ENCODE measurements around the gene S1PR4. TPM values are rescaled to one million over a fixed set of nuclear protein-coding genes. Genes with fewer than 3 reads are reported as not detected.
"Not testable (repeated sequence)": the region's sequence is repeated elsewhere in the genome, so short reads cannot be mapped to it uniquely, and the experiment has no call there.

The S1PR4 gene
- total and polyA plus RNA-seq, 9 donors, result 0.20 to 1.1 (median 0.50) TPM; not detected in 2

DNA sequence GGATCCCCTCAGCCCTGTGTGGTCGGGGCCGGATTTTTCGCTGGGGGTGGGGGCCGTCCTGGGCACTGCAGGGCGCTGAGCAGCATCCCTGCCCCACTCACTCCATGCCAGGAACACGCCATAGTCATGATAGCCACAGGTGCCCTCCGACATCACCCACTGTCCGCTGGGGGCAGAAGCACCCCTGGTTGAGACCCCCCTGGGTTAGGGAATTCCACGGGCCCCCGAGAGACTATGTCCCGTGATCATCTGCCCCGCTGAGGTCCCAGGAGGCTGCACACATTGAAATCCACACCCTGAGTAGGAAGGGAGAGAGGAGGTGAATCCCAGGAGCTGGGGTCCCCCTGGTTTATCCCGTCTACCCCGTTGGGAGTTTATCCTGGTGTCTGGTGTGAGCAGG is 23.3 kb downstream of the S1PR4 start:
- Histone ChIP-seq H3K4me3 (no peak overlapping the region), H3K27ac (no peak overlapping the region), H3K36me3 (no peaks in the 10 kb centered on the region), H3K4me1 (ENCODE audit: insufficient read depth) (no peaks in the 10 kb centered on the region), H3K9me3 (no peaks in the 10 kb centered on the region), H3K27me3 (no peaks in the 10 kb centered on the region)
- intact Hi-C loops (cut with DNase I), result no loop called here
- TF ChIP-seq, protein P1, sequence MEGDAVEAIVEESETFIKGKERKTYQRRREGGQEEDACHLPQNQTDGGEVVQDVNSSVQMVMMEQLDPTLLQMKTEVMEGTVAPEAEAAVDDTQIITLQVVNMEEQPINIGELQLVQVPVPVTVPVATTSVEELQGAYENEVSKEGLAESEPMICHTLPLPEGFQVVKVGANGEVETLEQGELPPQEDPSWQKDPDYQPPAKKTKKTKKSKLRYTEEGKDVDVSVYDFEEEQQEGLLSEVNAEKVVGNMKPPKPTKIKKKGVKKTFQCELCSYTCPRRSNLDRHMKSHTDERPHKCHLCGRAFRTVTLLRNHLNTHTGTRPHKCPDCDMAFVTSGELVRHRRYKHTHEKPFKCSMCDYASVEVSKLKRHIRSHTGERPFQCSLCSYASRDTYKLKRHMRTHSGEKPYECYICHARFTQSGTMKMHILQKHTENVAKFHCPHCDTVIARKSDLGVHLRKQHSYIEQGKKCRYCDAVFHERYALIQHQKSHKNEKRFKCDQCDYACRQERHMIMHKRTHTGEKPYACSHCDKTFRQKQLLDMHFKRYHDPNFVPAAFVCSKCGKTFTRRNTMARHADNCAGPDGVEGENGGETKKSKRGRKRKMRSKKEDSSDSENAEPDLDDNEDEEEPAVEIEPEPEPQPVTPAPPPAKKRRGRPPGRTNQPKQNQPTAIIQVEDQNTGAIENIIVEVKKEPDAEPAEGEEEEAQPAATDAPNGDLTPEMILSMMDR (IDR thresholded peaks at IDR 0.05), result no peak
- TF ChIP-seq POLR2A (IDR thresholded peaks at IDR 0.05) (no peak), EP300 (IDR thresholded peaks at IDR 0.05) (no peak)
- no peak for DNase-seq
- WGBS, 3 donors, result 91 to 96% (median 94%) methylated on average over 14 of the region's 14 CpGs

DNA sequence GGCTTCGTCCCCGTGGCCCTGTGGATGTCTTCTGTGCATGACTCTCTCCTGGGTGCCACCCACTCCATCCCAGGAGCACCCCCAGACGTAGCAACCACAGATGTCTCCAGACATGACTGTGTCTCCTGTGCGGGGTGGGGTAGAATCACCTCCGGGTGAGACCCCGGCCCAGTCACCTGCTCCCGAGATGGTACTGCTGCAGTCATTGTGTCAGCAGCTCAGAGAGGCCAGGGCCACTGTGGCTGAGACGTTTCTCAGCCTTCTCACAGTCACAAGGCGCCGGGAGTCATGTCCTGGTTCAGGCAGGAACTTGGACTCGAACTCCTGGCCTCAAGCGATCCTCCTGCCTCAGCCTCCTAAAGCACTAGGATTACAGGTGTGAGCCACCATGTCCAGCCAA is 23.8 kb downstream of the S1PR4 start:
- H3K4me1 ChIP-seq (ENCODE audit: insufficient read depth), result no peaks in the 10 kb centered on the region
- no peak overlapping the region for H3K27ac ChIP-seq
- no peaks in the 10 kb centered on the region for H3K9me3 ChIP-seq
- no peaks in the 10 kb centered on the region for H3K36me3 ChIP-seq
- H3K27me3 ChIP-seq, result no peaks in the 10 kb centered on the region
- intact Hi-C loops (cut with DNase I), result no loop called here
- WGBS, 3 donors, result 88 to 90% (median 89%) methylated on average over 12 of the region's 12 CpGs
- H3K4me3 ChIP-seq, result no peak overlapping the region
- DNase-seq, result no peak
- TF ChIP-seq EP300 (IDR thresholded peaks at IDR 0.05) (no peak), POLR2A (IDR thresholded peaks at IDR 0.05) (no peak)
- TF ChIP-seq, protein P1 (IDR thresholded peaks at IDR 0.05), result no peak

DNA sequence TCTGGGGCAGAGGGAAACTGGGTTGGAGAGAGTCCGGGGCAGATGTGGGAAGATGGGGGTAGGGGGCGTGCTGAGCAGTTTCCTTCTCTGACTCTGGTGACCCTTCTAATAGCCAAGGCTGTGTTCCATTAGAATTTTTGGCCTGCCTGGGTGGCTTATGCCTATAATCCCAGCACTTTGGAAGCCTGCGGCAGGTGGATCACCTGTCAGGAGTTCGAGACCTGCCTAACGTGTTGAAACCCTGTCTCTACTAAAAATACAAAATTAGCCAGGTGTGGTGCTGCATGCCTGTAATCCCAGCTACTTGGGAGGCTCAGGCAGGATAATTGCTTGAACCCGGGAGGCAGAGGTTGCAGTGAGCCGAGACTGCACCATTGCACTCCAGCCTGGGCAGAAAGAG is 24.3 kb downstream of the S1PR4 start:
- H3K4me1 ChIP-seq (ENCODE audit: insufficient read depth); intact Hi-C loops (cut with DNase I); H3K27ac ChIP-seq; H3K4me3 ChIP-seq; H3K9me3 ChIP-seq; H3K36me3 ChIP-seq; H3K27me3 ChIP-seq; DNase-seq: not testable (repeated sequence)
- 91 to 95% (median 94%) methylated on average over 7 of the region's 7 CpGs for WGBS, 3 donors

DNA sequence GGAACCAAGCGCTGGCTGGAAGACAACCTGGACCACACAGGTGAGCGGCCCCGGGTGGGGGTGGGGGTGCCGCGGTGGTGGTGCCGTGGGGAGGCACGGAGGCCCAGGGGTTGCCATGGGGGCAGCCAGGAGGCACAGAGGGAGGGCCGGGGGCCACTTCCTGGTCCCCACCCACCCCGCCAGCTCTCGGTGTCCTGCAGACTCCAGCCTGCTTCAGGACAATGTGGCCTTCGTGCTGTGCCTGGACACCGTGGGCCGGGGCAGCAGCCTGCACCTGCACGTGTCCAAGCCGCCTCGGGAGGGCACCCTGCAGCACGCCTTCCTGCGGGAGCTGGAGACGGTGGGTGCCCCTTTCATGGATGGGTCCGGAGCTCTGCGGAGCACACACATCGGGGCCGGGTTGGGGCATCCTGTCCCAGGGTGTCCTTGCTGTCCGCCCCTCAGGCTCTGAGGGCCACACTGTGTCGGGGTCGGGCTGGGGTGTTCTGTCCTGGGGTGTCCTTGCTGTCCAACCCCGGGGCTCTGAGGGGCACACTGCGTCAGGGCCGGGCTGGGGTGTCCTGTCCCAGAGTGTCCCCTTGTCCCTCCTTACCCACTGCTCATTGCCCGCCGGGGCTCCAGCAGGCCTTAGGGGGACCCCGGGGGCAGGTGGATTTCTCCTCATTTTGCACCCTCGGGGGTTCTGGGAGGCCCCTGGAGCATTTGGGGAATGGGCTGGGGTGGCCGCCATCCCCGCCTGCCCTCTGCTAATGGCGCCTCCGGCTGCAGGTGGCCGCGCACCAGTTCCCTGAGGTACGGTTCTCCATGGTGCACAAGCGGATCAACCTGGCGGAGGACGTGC is 25.5 kb downstream of the S1PR4 start:
- Histone ChIP-seq H3K4me1 (ENCODE audit: insufficient read depth) (no peaks in the 10 kb centered on the region), H3K4me3 (no peak overlapping the region), H3K36me3 (no peaks in the 10 kb centered on the region), H3K27ac (no peak overlapping the region), H3K9me3 (no peaks in the 10 kb centered on the region), H3K27me3 (no peaks in the 10 kb centered on the region)
- no peak for DNase-seq
- intact Hi-C loops (cut with DNase I), result no loop called here
- TF ChIP-seq POLR2A (IDR thresholded peaks at IDR 0.05), result no peak
- TF ChIP-seq, protein P1 (IDR thresholded peaks at IDR 0.05), result no peak
- 93% methylated on average over 18 to 43 of the region's 43 CpGs for WGBS, 3 donors

DNA sequence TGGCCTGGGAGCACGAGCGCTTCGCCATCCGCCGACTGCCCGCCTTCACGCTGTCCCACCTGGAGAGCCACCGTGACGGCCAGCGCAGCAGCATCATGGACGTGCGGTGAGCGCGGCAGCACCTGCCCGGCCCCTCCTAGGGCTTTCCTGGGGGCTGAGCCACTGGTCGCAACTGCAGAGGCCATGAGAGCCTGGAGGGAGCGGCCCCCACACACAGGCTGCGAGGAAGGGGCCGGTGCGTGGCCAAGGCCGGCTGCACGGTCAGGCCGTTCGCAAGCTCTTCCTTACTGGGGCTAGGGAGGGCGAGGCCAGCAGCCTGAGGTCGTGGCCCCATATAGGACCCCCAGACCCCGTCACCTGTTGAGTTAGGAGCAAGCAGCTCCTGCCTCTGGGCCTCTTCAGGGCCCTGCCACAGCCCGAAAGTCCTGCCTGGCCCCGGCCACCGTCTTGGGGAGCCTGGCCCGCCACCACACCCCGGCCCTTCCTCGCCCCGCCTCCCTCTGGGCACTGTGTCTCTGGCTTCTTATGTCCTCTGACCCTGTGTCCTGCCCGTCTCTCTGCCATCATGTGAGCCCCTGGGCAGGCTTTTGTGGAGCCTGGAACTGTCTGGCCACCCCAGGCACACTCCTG is 26.2 kb downstream of the S1PR4 start:
- TF ChIP-seq EP300 (IDR thresholded peaks at IDR 0.05), result no peak
- TF ChIP-seq, protein P1 (IDR thresholded peaks at IDR 0.05), result no peak
- TF ChIP-seq POLR2A (IDR thresholded peaks at IDR 0.05), result no peak
- H3K9me3 ChIP-seq, result no peaks in the 10 kb centered on the region
- no peak overlapping the region for H3K4me3 ChIP-seq
- H3K27me3 ChIP-seq, result no peaks in the 10 kb centered on the region
- intact Hi-C loops (cut with DNase I), result no loop called here
- H3K27ac ChIP-seq, result no peak overlapping the region
- H3K4me1 ChIP-seq (ENCODE audit: insufficient read depth), result no peaks in the 10 kb centered on the region
- 92 to 94% (median 92%) methylated on average over 35 of the region's 35 CpGs for WGBS, 3 donors
- no peaks in the 10 kb centered on the region for H3K36me3 ChIP-seq
- DNase-seq, result no peak
